ENCODE results near the gene SETD2. TPM values are rescaled to one million over a fixed set of nuclear protein-coding genes. Genes with fewer than 3 reads are reported as not detected.
A peak's percentile ranks its signal among the peaks of the same experiment; 100 is the strongest.

The SETD2 gene
- total RNA-seq, 6 experiments from 2014 or later = 20.3 to 27.0 (median 21.9) TPM

- H3K36me3 ChIP-seq = no peaks in the 10 kb centered on the region
- peaks cover 0 to 16% (median 7%) of the 10 kb centered on the region in 4 donors for H3K4me1 ChIP-seq
- 80% methylated on average over 1 of the region's 5 CpGs for WGBS (ENCODE audit: insufficient coverage, low coverage, low lambda C conversion rate, missing lambda C conversion rate)
- no peak overlapping the region for H3K4me3 ChIP-seq
- DNase-seq (no peak), ATAC-seq (no peak)
- intact Hi-C loops (cut with DNase I) = no loop called here
- TF ChIP-seq, protein P1, sequence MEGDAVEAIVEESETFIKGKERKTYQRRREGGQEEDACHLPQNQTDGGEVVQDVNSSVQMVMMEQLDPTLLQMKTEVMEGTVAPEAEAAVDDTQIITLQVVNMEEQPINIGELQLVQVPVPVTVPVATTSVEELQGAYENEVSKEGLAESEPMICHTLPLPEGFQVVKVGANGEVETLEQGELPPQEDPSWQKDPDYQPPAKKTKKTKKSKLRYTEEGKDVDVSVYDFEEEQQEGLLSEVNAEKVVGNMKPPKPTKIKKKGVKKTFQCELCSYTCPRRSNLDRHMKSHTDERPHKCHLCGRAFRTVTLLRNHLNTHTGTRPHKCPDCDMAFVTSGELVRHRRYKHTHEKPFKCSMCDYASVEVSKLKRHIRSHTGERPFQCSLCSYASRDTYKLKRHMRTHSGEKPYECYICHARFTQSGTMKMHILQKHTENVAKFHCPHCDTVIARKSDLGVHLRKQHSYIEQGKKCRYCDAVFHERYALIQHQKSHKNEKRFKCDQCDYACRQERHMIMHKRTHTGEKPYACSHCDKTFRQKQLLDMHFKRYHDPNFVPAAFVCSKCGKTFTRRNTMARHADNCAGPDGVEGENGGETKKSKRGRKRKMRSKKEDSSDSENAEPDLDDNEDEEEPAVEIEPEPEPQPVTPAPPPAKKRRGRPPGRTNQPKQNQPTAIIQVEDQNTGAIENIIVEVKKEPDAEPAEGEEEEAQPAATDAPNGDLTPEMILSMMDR (IDR thresholded peaks at IDR 0.05) = no peak
- TF ChIP-seq POLR2A (IDR thresholded peaks at IDR 0.05) = no peak
- H3K9me3 ChIP-seq = no peaks in the 10 kb centered on the region
- no peak overlapping the region for H3K27ac ChIP-seq
- H3K27me3 ChIP-seq = no peaks in the 10 kb centered on the region
These were observed 153.0 kb downstream of the SETD2 start for GRCh38 chr3:47010910-47011309.

- no peak for DNase-seq
- peak overlapping the region; percentile 40 to 55 (median 42) for H3K27ac ChIP-seq
- H3K9me3 ChIP-seq = no peaks in the 10 kb centered on the region
- H3K4me3 ChIP-seq = peak overlapping the region in 2 of 3 donors; percentile 44 to 62
- intact Hi-C loops (cut with DNase I) = no loop called here
- no peak for ATAC-seq
- no peaks in the 10 kb centered on the region for H3K36me3 ChIP-seq
- WGBS (ENCODE audit: insufficient coverage, low coverage, low lambda C conversion rate, missing lambda C conversion rate) = no CpG with 5 or more reads among the region's 23 CpGs
- no peaks in the 10 kb centered on the region for H3K27me3 ChIP-seq
- TF ChIP-seq POLR2A (IDR thresholded peaks at IDR 0.05) = no peak
- TF ChIP-seq, protein P1 (IDR thresholded peaks at IDR 0.05) = no peak
- peaks cover 0 to 9% (median 4%) of the 10 kb centered on the region in 4 donors for H3K4me1 ChIP-seq
These were observed 153.7 kb downstream of the SETD2 start for GRCh38 chr3:47010111-47010712.

DNA sequence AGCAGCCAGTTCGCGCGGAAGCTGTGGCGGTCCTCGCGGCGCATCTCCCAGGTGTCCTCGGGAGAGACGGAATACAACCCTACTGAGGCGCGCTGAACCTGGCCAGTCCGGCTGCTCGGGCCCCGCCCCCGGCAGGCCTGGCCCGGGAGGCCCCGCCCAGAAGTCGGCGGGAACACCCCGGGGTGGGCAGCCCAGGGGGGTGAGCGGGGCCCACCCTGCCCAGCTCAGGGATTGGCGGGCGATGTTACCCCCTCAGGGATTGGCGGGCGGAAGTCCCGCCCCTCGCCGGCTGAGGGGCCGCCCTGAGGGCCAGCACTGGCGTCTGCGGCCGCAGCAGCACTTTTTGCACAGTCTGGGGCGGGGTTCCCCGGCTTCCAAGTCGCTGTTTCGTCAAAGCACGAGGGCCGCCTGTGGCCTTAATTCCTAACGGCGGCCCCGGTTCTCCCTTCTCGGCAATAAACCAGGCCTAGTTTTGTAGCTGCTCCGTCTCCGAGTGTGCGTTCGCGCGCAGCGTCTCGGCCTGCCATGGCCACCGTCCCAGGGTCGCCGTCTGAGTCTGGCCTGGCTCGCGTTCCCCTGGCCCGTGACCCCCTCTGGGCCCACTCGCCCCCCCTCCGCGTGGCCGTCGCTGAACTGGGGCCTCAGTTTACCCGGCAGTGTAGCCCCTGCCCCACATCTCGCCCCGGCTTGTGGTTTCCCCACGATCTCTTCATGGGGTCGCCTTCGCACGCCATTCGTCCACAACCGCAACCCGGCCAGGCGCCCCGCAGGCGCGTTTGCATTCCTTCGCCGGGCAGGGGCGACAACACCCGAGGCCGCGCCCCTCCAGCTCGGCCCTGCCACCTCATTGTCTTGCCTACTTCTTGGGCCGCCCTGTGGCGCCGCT is 154.4 kb downstream of the SETD2 start:
- 44% methylated on average over 13 of the region's 85 CpGs for whole genome bisulfite sequencing (ENCODE audit: insufficient coverage, low coverage, low lambda C conversion rate, missing lambda C conversion rate)
- peak; percentile 91 to 96 (median 94) for ATAC-seq
- Histone ChIP-seq H3K4me1 (peaks cover 0 to 5% (median 2%) of the 10 kb centered on the region in 4 donors), H3K4me3 (peak overlapping the region; percentile 44 to 62 (median 60)), H3K27ac (peak overlapping the region; percentile 40 to 55 (median 42)), H3K27me3 (no peaks in the 10 kb centered on the region), H3K36me3 (no peaks in the 10 kb centered on the region), H3K9me3 (no peaks in the 10 kb centered on the region)
- peak; percentile 49 for TF ChIP-seq POLR2A (IDR thresholded peaks at IDR 0.05)
- TF ChIP-seq, protein P1 (IDR thresholded peaks at IDR 0.05) = no peak
- intact Hi-C loops (cut with DNase I) = no loop called here
- peak; percentile 89 to 93 (median 92) for DNase-seq

- Histone ChIP-seq H3K36me3 (no peaks in the 10 kb centered on the region), H3K4me1 (peaks cover 0 to 5% (median 2%) of the 10 kb centered on the region in 4 donors), H3K9me3 (no peaks in the 10 kb centered on the region), H3K27ac (no peak overlapping the region), H3K27me3 (no peaks in the 10 kb centered on the region), H3K4me3 (peak overlapping the region; percentile 44 to 62 (median 60))
- TF ChIP-seq, protein P1 (IDR thresholded peaks at IDR 0.05) = no peak
- no peak for TF ChIP-seq POLR2A (IDR thresholded peaks at IDR 0.05)
- ATAC-seq (no peak), DNase-seq (no peak)
- intact Hi-C loops (cut with DNase I) = no loop called here
- WGBS (ENCODE audit: insufficient coverage, low coverage, low lambda C conversion rate, missing lambda C conversion rate) = 92% methylated on average over 5 of the region's 23 CpGs
These were observed 155.1 kb downstream of the SETD2 start for GRCh38 chr3:47008851-47009224.

All from right lobe of liver (tissue), 6 donors.